Natural killer cell (primary cell): ENCODE results near the gene ITGA3. TPM values are rescaled to one million over a fixed set of nuclear protein-coding genes. Genes with fewer than 3 reads are reported as not detected.

Source experiments
- ATAC-seq, 3 donors: fragments of 150-1000 bp in 2 of 3; fragments of 200-7000 bp in 1 of 3; cut with Tn5 transposase; 1 replicate in 1 of 3; 2 replicates in 2 of 3; pipeline ENCODE4 v1.10.0; 2021; ENCODE audit warnings: mild to moderate bottlenecking in 2 of 3, moderate library complexity in 2 of 3
- DNase-seq, 2 donors: peaks; one replicate each; pipeline versions ENCODE4 v3.0.0 to v3.0.0-alpha.2; 2013 to 2021; ENCODE audit warnings: mixed read lengths in 1 of 2
- H3K27ac ChIP-seq: one replicate; pipeline ENCODE4 v1.5.1; 2013; ENCODE audit warnings: mild to moderate bottlenecking, low read length
- H3K27me3 ChIP-seq: one replicate; pipeline ENCODE4 v1.6.1; 2013; ENCODE audit warnings: low read length; ENCODE audit not compliant: control insufficient read depth, insufficient read depth
- H3K36me3 ChIP-seq: one replicate; pipeline ENCODE4 v1.6.1; 2013; ENCODE audit warnings: low read length; ENCODE audit not compliant: control insufficient read depth, insufficient read depth
- H3K4me1 ChIP-seq: one replicate; pipeline ENCODE4 v1.6.1; 2013; ENCODE audit warnings: low read length; ENCODE audit not compliant: control insufficient read depth, insufficient read depth
- H3K4me3 ChIP-seq: one replicate; pipeline ENCODE4 v1.5.1; 2013; ENCODE audit warnings: low read length
- H3K9me3 ChIP-seq: one replicate; pipeline ENCODE4 v1.6.1; 2013; ENCODE audit warnings: low read length; ENCODE audit not compliant: control insufficient read depth, insufficient read depth
- H3K27ac Mint-ChIP-seq, 2 donors: one replicate each; pipeline ENCODE4 v1.8.0; 2022; ENCODE audit warnings: mild to moderate bottlenecking in 2 of 2, mixed read lengths in 2 of 2, moderate library complexity in 1 of 2
- H3K27me3 Mint-ChIP-seq, 2 donors: one replicate each; pipeline ENCODE4 v1.8.0; 2022; ENCODE audit warnings: low read depth in 2 of 2, mixed read lengths in 2 of 2
- H3K36me3 Mint-ChIP-seq: one replicate; pipeline ENCODE4 v1.8.0; 2022; ENCODE audit warnings: mixed read lengths
- H3K4me1 Mint-ChIP-seq, 2 donors: one replicate each; pipeline ENCODE4 v1.8.0; 2022; ENCODE audit warnings: mixed read lengths in 2 of 2
- H3K4me3 Mint-ChIP-seq: one replicate; pipeline ENCODE4 v1.8.0; 2022; ENCODE audit warnings: mild to moderate bottlenecking, moderate library complexity, mixed read lengths
- H3K9me3 Mint-ChIP-seq, 2 donors: one replicate each; pipeline ENCODE4 v1.8.0; 2022; ENCODE audit warnings: mixed read lengths in 2 of 2
- CTCF ChIP-seq: fragments of 200-600 bp; IDR thresholded peaks from one replicate; pipeline ENCODE4 v1.8.0; 2022; ENCODE audit warnings: antibody characterized with exemption
- WGBS: methylation state at CpG from one replicate; pipeline ENCODE4 v1.1.7; 2013; ENCODE audit warnings: missing lambda C conversion rate; ENCODE audit not compliant: insufficient coverage; 5-methylcytosine and 5-hydroxymethylcytosine counted together
- intact Hi-C: fragments of 100-400 bp; cut with micrococcal nuclease; formaldehyde crosslinking; loops from one replicate; pipeline ENCODE4 v1.14.2; 2022
- total RNA-seq, 4 donors: library from RNA; stranded (reverse); fragments of 120-200 nt in 1 of 4; gene quantifications; one replicate each; pipeline versions ENCODE4 v1.2.3 to v1.2.4, GENCODE V29; 2013 to 2022

ITGA3 gene
- total RNA-seq, 3 donors from 2014 or later (not counting 1 experiment from before 2014, with no cell fraction given): 0.47 to 2.8 (median 1.4) TPM

- H3K27ac Mint-ChIP-seq: no peak overlapping the region
- peaks cover 0 to 4% of the 10 kb centered on the region in 2 donors for H3K27me3 Mint-ChIP-seq
- Histone ChIP-seq H3K36me3 (no peaks in the 10 kb centered on the region), H3K4me3 (no peak overlapping the region), H3K4me1 (no peaks in the 10 kb centered on the region), H3K27ac (no peak overlapping the region), H3K27me3 (no peaks in the 10 kb centered on the region), H3K9me3 (no peaks in the 10 kb centered on the region)
- 90% methylated on average over 25 of the region's 25 CpGs for WGBS
- H3K4me3 Mint-ChIP-seq: no peak overlapping the region
- ATAC-seq (no peak), DNase-seq (no peak)
- intact Hi-C loops: no loop called here
- H3K36me3 Mint-ChIP-seq: no peaks in the 10 kb centered on the region
- peaks cover 2 to 3% of the 10 kb centered on the region in 2 donors for H3K4me1 Mint-ChIP-seq
- no peaks in the 10 kb centered on the region for H3K9me3 Mint-ChIP-seq
- TF ChIP-seq CTCF: no peak
Observed at GRCh38 chr17:50088952-50089825, 33.3 kb downstream of the ITGA3 start.

- H3K9me3 ChIP-seq: no peaks in the 10 kb centered on the region
- intact Hi-C loops: loop anchor here (10.0 kb wide), 1 partner anchor 205 kb away; no protein-coding TSS in a partner anchor
- no peak overlapping the region for H3K4me3 ChIP-seq
- Mint-ChIP-seq H3K4me3 (no peak overlapping the region), H3K36me3 (no peaks in the 10 kb centered on the region), H3K27me3 (peaks cover 0 to 4% of the 10 kb centered on the region in 2 donors), H3K9me3 (no peaks in the 10 kb centered on the region), H3K4me1 (peaks cover 11 to 12% of the 10 kb centered on the region in 2 donors), H3K27ac (no peak overlapping the region)
- H3K36me3 ChIP-seq: no peaks in the 10 kb centered on the region
- DNase-seq (no peak), ATAC-seq (no peak)
- WGBS: 93% methylated on average over 6 of the region's 6 CpGs
- no peaks in the 10 kb centered on the region for H3K4me1 ChIP-seq
- H3K27me3 ChIP-seq: no peaks in the 10 kb centered on the region
- no peak overlapping the region for H3K27ac ChIP-seq
- no peak for TF ChIP-seq CTCF
Observed at GRCh38 chr17:50090071-50090470, 34.2 kb downstream of the ITGA3 start.

GRCh38 chr17:50090971-50091917, 35.3 kb downstream of the ITGA3 start:
- Histone ChIP-seq H3K4me3 (no peak overlapping the region), H3K4me1 (peaks cover 10% of the 10 kb centered on the region), H3K9me3 (no peaks in the 10 kb centered on the region), H3K27ac (no peak overlapping the region), H3K27me3 (no peaks in the 10 kb centered on the region), H3K36me3 (no peaks in the 10 kb centered on the region)
- Mint-ChIP-seq H3K27me3 (peaks cover 0 to 4% of the 10 kb centered on the region in 2 donors), H3K4me1 (peaks cover 21 to 24% of the 10 kb centered on the region in 2 donors), H3K9me3 (no peaks in the 10 kb centered on the region), H3K36me3 (no peaks in the 10 kb centered on the region), H3K27ac (no peak overlapping the region), H3K4me3 (no peak overlapping the region)
- intact Hi-C loops: loop anchor here (10.0 kb wide), 1 partner anchor 204 kb away; no protein-coding TSS in a partner anchor
- DNase-seq (no peak), ATAC-seq (no peak)
- no peak for TF ChIP-seq CTCF
- WGBS: 84% methylated on average over 14 of the region's 15 CpGs
